Left ventricle myocardium inferior (tissue), 1 donor: ENCODE data around the gene ZNF524. TPM values are rescaled to one million over a fixed set of nuclear protein-coding genes. Genes with fewer than 3 reads are reported as not detected.

Experiments
- DNase-seq: peaks from one replicate; pipeline ENCODE4 v3.0.0-alpha.2; 2020
- H3K27ac ChIP-seq: fragments of 200-600 bp; replicated peaks from 2 replicates; pipeline ENCODE4 v1.8.0; 2021
- H3K27me3 ChIP-seq: fragments of 200-600 bp; 2 replicates; pipeline ENCODE4 v1.8.0; 2021; ENCODE audit warnings: low read depth
- H3K36me3 ChIP-seq: fragments of 200-600 bp; 2 replicates; pipeline ENCODE4 v1.8.0; 2021
- H3K4me1 ChIP-seq: fragments of 200-600 bp; 2 replicates; pipeline ENCODE4 v1.8.0; 2021
- H3K4me3 ChIP-seq: fragments of 200-600 bp; 2 replicates; pipeline ENCODE4 v1.8.0; 2021; ENCODE audit warnings: mild to moderate bottlenecking, moderate library complexity
- H3K9me3 ChIP-seq: fragments of 200-600 bp; replicated peaks from 2 replicates; pipeline ENCODE4 v1.8.0; 2021
- intact Hi-C: fragments of 100-400 bp; cut with micrococcal nuclease; formaldehyde crosslinking; loops from one replicate; pipeline ENCODE4 v1.11.0; 2022
- total RNA-seq: library from RNA; stranded (reverse); fragmentation: NEBNext Ultra II Directional; extraction: Animal tissue kit (Norgen Biotek cat#: 25700); gene quantifications from one replicate; pipeline ENCODE4 v1.2.1, GENCODE V29; 2021
- TF ChIP-seq, protein P1 (sequence below): fragments of 200-600 bp; IDR thresholded peaks from 2 replicates; pipeline ENCODE4 v1.8.0; 2021; ENCODE audit warnings: antibody characterized with exemption, mild to moderate bottlenecking, borderline replicate concordance
- donor health status: DM: no; HTN: yes; CAD: no; lungs with severe emphysema.

ZNF524 gene
- total RNA-seq, 1 donor from 2014 or later, result 15.6 TPM

DNA sequence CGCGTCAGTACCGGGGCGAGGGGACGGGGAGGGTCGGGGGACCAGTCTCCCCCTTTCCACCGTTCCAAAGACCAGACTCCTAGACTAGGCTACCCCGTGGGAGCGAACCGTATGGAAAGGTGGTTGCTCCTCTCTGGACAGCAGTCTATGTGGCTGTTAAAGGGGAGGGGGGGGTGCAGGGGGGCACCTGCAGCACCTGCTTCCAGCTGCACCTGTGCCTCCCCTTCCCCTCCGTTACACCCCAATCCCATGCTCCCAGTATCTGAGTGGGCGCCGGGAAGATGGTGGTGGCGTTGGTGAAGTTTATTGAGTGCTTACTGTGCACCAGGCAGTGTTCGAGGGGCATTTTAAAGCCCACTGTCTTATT, 557 bp downstream of the ZNF524 start:
- Histone ChIP-seq H3K4me3 (peak overlapping the region; percentile 83), H3K9me3 (no peaks in the 10 kb centered on the region), H3K36me3 (peaks cover 19% of the 10 kb centered on the region), H3K27me3 (no peaks in the 10 kb centered on the region), H3K4me1 (peaks cover 41% of the 10 kb centered on the region), H3K27ac (peak overlapping the region; percentile 99)
- TF ChIP-seq, protein P1, sequence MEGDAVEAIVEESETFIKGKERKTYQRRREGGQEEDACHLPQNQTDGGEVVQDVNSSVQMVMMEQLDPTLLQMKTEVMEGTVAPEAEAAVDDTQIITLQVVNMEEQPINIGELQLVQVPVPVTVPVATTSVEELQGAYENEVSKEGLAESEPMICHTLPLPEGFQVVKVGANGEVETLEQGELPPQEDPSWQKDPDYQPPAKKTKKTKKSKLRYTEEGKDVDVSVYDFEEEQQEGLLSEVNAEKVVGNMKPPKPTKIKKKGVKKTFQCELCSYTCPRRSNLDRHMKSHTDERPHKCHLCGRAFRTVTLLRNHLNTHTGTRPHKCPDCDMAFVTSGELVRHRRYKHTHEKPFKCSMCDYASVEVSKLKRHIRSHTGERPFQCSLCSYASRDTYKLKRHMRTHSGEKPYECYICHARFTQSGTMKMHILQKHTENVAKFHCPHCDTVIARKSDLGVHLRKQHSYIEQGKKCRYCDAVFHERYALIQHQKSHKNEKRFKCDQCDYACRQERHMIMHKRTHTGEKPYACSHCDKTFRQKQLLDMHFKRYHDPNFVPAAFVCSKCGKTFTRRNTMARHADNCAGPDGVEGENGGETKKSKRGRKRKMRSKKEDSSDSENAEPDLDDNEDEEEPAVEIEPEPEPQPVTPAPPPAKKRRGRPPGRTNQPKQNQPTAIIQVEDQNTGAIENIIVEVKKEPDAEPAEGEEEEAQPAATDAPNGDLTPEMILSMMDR, result no peak
- intact Hi-C loops, result no loop called here
- DNase-seq, result no peak

DNA sequence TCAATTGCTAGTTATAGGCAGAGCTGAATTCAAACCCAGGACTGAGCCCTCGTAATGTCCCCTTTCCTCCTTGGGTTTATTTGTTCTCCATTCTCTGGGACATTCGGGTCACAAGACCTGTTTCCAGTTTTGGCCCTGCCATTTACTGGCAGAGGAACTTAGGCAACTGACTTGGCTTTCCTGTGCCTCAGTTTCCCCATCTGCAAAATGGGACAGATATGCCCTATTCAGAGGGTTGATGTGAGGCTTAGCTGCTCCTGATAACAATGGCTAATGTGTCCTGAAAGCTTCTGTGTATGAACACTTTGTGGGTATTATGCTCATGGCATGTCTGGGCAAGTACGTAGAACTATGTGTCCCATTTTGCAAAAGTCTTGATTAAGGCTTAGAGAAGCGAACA, 996 bp downstream of the ZNF524 start:
- Histone ChIP-seq H3K9me3 (no peaks in the 10 kb centered on the region), H3K4me1 (peaks cover 41% of the 10 kb centered on the region), H3K27me3 (no peaks in the 10 kb centered on the region), H3K4me3 (peak overlapping the region; percentile 83), H3K36me3 (peaks cover 14% of the 10 kb centered on the region), H3K27ac (peak overlapping the region; percentile 99)
- no peak for DNase-seq
- TF ChIP-seq, protein P1, result no peak
- intact Hi-C loops, result no loop called here

DNA sequence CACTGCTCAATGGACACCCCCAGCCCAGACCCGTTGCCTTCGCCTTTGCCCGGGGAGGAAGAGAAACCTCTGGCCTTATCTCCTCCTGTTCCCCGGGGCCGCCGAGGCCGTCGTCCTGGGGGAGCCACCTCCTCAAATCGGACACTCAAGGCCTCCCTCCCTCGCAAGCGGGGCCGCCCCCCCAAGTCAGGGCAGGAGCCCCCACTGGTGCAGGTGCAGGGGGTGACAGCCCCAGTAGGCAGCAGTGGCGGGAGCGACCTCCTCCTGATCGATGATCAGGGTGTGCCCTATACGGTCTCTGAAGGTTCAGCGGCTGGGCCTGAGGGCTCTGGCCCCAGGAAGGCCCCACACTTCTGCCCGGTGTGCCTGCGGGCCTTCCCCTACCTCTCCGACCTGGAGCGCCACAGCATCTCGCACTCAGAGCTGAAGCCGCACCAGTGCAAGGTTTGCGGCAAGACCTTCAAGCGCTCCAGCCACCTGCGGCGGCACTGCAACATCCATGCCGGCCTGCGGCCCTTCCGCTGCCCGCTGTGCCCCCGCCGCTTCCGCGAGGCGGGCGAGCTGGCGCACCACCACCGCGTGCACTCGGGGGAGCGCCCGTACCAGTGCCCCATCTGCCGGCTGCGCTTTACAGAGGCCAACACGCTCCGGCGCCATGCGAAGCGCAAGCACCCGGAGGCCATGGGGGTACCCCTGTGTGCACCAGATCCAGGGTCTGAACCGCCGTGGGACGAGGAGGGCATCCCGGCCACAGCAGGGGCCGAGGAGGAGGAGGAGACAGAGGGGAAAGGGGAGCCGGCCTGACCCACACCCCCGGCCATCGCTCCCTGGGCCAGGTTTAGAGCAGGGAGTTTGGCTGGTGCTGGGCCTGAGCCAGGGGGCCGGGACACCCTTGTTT, 2.3 kb downstream of the ZNF524 start:
- intact Hi-C loops, result no loop called here
- DNase-seq, result no peak

DNA sequence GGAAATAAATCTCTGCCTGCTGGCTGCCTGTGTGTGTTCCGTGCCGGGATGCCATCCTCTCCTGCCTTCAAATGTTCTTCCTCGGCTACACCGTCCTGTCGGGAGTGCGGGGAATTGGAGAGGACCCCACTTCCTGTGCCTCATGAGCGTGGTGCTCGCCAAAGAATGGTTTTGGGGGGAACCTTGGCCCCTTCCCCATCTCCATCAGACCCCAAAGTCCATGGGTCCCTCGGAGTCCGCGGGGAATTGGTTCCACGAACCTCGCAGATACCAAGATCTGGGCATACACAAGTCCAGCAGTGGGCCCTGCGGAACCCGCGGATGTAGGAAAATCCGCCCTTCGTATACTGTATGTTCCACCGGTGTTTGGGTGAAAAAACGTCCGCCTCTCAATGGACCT, 3.0 kb downstream of the ZNF524 start:
- Histone ChIP-seq H3K9me3 (no peaks in the 10 kb centered on the region), H3K4me3 (no peak overlapping the region), H3K27me3 (no peaks in the 10 kb centered on the region), H3K27ac (no peak overlapping the region), H3K36me3 (no peaks in the 10 kb centered on the region), H3K4me1 (peaks cover 59% of the 10 kb centered on the region)
- intact Hi-C loops, result no loop called here
- TF ChIP-seq, protein P1, result no peak
- DNase-seq, result no peak

More for the DNA sequence above, 2.3 kb downstream of the ZNF524 start:
- Histone ChIP-seq H3K27me3 (no peaks in the 10 kb centered on the region), H3K36me3 (peaks cover 2% of the 10 kb centered on the region), H3K9me3 (no peaks in the 10 kb centered on the region), H3K4me3 (no peak overlapping the region), H3K4me1 (peaks cover 51% of the 10 kb centered on the region), H3K27ac (no peak overlapping the region)
- TF ChIP-seq, protein P1, result no peak

DNA sequence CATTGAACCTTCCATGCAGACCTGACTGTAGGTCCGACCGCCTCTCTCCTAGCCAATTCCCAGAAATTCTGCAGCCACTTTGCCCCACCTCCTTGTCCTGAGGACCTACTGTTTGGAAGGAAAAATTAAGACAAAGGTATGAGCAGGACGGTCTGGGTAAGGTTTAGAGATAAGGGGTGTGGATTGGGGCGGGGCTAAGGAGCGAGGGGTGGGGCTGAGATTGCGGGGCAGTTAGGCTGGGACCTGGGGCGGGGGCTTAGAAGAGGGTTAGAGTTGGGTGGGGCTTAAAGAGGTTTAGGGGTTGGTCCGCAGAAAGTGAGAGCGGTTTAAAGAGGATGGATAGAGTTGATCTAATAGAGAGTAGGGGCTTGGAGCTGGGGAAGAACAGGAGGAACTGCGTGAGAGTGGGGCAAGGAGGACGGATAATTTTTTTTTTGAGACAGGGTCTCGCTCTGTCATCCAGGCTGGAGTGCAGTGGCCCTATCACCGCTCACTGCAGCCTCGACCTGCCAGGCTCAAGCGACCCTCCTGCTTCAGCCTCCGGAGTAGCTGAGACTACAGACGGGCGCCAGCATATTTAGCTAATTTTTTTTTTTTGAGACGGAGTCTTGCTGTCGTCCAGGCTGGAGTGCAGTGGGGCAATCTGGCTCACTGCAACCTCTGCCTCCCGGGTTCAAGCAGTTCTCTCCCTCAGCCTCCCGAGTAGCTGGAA, 3.6 kb downstream of the ZNF524 start:
- no peak for DNase-seq
- Histone ChIP-seq H3K4me3 (peak overlapping the region; percentile 89), H3K4me1 (peaks cover 63% of the 10 kb centered on the region), H3K27me3 (no peaks in the 10 kb centered on the region), H3K27ac (peak overlapping the region; percentile 98), H3K9me3 (no peaks in the 10 kb centered on the region), H3K36me3 (no peaks in the 10 kb centered on the region)
- TF ChIP-seq, protein P1, result no peak
- intact Hi-C loops, result no loop called here
